Thoracic aorta (tissue), 2 donors: ENCODE data around the gene UHRF1. TPM values are rescaled to one million over a fixed set of nuclear protein-coding genes. Genes with fewer than 3 reads are reported as not detected.
"Not testable (repeated sequence)": the region's sequence is repeated elsewhere in the genome, so short reads cannot be mapped to it uniquely, and the experiment has no call there.

Experiments
- ATAC-seq: fragments of 150-250 bp; one replicate; pipeline ENCODE4 v1.8.0; 2017; ENCODE audit warnings: low read depth; ENCODE audit not compliant: insufficient number of reproducible peaks, low FRiP score
- DNase-seq: peaks from one replicate; pipeline ENCODE4 v3.0.0-alpha.2; 2020; ENCODE audit warnings: low spot score
- H3K27ac ChIP-seq, 2 donors: fragments of 200-600 bp; sonication (generic); 1 replicate in 1 of 2; 2 replicates in 1 of 2; pipeline ENCODE4 v1.5.1; 2016; ENCODE audit warnings: mild to moderate bottlenecking in 2 of 2, moderate library complexity in 2 of 2
- H3K27me3 ChIP-seq: fragments of 200-600 bp; sonication (generic); replicated peaks from 2 replicates; pipeline ENCODE4 v1.6.0; 2016; ENCODE audit warnings: mild to moderate bottlenecking; ENCODE audit not compliant: insufficient read depth
- H3K36me3 ChIP-seq: fragments of 200-600 bp; sonication (generic); one replicate; pipeline ENCODE4 v1.5.1; 2016
- H3K4me1 ChIP-seq, 2 donors: fragments of 200-600 bp; sonication (generic); 1 replicate in 1 of 2; 2 replicates in 1 of 2; pipeline versions ENCODE4 v1.5.1 to v1.6.0; 2016; ENCODE audit warnings: low read depth in 2 of 2, mild to moderate bottlenecking in 1 of 2; ENCODE audit not compliant: control insufficient read depth in 1 of 2
- H3K4me3 ChIP-seq: fragments of 200-600 bp; sonication (generic); 2 replicates; pipeline ENCODE4 v1.5.1; 2016; ENCODE audit warnings: mild to moderate bottlenecking
- H3K9me3 ChIP-seq: fragments of 200-600 bp; sonication (generic); 2 replicates; pipeline ENCODE4 v1.5.1; 2016
- CTCF ChIP-seq: fragments of 200-600 bp; sonication (generic); IDR thresholded peaks from one replicate; pipeline ENCODE4 v1.5.1; 2019; ENCODE audit warnings: antibody characterized with exemption
- total RNA-seq, 2 donors: library from RNA; depleted of rRNA; stranded (reverse); fragments of >200 nt; gene quantifications; one replicate each; pipeline versions ENCODE4 v1.1.0 to v1.2.3, GENCODE V29; 2016

The UHRF1 gene
- total RNA-seq, 2 donors from 2014 or later, result 1.6 to 2.2 TPM

DNA sequence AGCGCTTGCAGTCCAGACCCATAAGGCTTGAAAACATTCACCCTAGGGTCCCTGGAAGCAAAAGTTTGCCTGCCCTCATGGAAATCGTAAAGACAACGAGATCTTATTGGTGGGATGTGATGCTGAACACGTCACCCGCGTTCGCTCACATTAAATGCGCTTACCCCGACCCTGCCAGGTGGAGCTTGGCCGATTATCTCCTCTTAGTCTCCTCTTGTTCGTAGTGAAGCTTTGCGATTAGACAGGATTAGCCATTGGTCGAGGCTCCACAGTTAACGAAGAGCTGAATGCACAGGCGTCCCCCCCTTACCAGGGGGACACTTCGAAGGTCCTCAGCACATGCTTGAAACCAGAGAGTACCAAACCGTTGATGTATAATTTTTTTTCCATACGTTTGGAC lies 43.6 kb downstream of the UHRF1 start:
- no peak for ATAC-seq
- no peak overlapping the region for H3K4me3 ChIP-seq

GRCh38 chr19:4954320-4955149 lies 45.2 kb downstream of the UHRF1 start:
- not testable (repeated sequence) for DNase-seq, H3K4me3 ChIP-seq, ATAC-seq, H3K27me3 ChIP-seq, H3K36me3 ChIP-seq, H3K27ac ChIP-seq, H3K4me1 ChIP-seq, H3K9me3 ChIP-seq

More for the DNA sequence above, 43.6 kb downstream of the UHRF1 start:
- Histone ChIP-seq H3K27me3 (no peaks in the 10 kb centered on the region), H3K27ac (no peak overlapping the region), H3K4me1 (no peaks in the 10 kb centered on the region), H3K36me3 (no peaks in the 10 kb centered on the region), H3K9me3 (no peaks in the 10 kb centered on the region)
- DNase-seq, result no peak
- no peak for TF ChIP-seq CTCF

DNA sequence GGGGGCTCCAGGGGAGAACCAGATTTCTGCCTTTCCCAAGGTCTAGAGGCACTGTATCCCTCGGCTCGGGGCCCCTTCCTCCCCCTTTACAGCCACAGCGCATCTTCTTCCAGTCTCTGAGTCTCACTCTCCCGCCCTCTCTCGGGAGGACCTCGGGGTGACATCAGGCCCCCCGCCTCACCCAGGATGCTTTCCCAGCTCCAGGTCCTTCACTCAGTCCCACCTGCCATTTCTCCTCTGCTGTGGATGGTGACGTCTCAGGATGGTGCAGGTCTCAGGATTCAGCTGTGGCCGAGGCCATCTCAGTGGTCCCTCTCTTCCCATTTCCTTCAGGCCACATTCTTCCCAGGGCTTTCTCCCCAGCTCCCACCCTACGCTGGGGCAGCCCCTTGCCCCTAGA lies 46.0 kb downstream of the UHRF1 start:
- no peak for TF ChIP-seq CTCF
- Histone ChIP-seq H3K9me3 (no peaks in the 10 kb centered on the region), H3K36me3 (no peaks in the 10 kb centered on the region), H3K27ac (no peak overlapping the region), H3K4me1 (no peaks in the 10 kb centered on the region), H3K4me3 (no peak overlapping the region), H3K27me3 (no peaks in the 10 kb centered on the region)
- ATAC-seq (no peak), DNase-seq (no peak)

DNA sequence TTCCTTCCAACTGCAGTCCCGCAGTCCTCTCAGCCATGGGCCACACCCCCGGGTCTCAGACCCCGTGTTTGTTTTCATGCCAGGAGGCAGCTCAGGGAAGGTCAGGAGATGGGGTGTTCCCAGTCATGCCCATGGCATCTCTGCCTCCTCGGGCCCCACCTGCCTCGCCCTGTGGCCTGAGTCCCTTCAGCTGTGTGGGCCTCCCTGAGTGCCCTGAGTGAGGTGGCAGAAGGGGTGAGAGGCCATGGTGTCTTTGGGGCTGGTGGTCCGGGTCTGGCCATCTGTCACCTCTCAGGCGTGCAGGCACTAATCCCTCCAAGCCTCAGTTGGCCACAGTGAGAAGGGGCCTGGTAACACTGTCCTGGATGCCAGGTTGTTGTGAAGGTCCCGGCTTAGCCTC lies 48.7 kb downstream of the UHRF1 start:
- ATAC-seq (no peak), DNase-seq (no peak)

DNA sequence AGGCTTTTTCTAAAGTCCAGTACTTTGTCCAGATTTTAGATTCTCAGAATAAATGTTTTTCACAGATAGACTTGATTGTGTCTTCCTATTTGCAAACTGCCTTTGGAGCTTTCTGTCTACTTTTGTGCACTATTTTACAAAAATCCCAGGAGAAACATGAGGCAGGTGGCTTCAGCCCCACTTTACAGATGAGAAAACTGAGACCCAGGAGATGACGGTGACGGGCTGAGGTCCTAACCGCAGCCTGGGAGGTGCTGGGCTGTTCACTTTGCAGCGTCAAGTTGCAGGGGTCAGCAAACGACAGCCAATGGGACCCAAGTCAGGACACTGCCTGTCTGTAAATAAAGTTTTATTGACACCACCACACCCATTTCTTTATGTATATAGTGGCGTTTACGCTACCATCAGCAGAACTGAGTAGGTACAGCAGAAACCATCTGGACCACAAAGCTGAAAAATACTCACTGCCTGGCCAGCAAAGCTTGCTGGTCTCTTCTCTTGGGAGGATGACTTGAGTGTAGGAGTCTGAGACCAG lies 52.9 kb downstream of the UHRF1 start:
- no peaks in the 10 kb centered on the region for H3K9me3 ChIP-seq
- H3K36me3 ChIP-seq, result no peaks in the 10 kb centered on the region
- no peak overlapping the region for H3K27ac ChIP-seq
- ATAC-seq, result no peak
- no peak for TF ChIP-seq CTCF
- no peak for DNase-seq
- H3K4me3 ChIP-seq, result no peak overlapping the region
- no peaks in the 10 kb centered on the region for H3K27me3 ChIP-seq
- H3K4me1 ChIP-seq, result no peaks in the 10 kb centered on the region

More for the DNA sequence above, 48.7 kb downstream of the UHRF1 start:
- no peak overlapping the region for H3K4me3 ChIP-seq
- no peaks in the 10 kb centered on the region for H3K36me3 ChIP-seq
- no peak for TF ChIP-seq CTCF
- no peak overlapping the region for H3K27ac ChIP-seq
- H3K27me3 ChIP-seq, result no peaks in the 10 kb centered on the region
- no peaks in the 10 kb centered on the region for H3K9me3 ChIP-seq
- H3K4me1 ChIP-seq, result no peaks in the 10 kb centered on the region
